ENCODE measurements around the gene WFS1. TPM values are rescaled to one million over a fixed set of nuclear protein-coding genes. Genes with fewer than 3 reads are reported as not detected.
A peak's percentile ranks its signal among the peaks of the same experiment; 100 is the strongest.

The WFS1 gene
- total and polyA plus RNA-seq, 2 of the 13 experiments (the other 11 are each of a cell fraction or from before 2014, with no cell fraction given) = 39.1 to 42.2 TPM

DNA sequence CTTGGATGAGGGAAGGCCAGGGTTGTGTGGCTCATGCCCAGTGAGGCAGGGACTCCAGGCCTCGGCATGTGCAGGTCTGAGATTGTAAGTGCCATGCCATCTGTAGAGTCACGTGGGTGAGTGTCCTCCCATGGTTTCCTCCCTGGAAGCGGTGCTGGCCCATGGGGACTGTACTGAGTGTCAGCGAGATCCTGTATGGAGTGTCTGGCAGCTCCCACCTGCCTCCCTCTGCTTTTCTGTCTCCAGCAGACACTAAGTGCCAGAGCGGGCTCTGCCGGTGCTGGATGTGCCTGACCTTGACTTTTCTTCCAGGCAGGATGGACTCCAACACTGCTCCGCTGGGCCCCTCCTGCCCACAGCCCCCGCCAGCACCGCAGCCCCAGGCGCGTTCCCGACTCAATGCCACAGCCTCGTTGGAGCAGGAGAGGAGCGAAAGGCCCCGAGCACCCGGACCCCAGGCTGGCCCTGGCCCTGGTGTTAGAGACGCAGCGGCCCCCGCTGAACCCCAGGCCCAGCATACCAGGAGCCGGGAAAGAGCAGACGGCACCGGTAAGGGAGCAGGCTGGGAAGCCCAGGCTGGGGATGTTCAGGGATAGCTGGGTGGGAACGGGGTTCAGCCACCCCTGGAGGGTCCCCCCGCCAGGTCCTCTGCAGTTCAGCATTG, 7.6 kb downstream of the WFS1 start (continued):
- no peak; the same call in 1 of the 2 replicates for TF ChIP-seq ZBTB4 (CRISPR knock-in tag; IDR thresholded peaks at IDR 0.05; ENCODE audit: borderline replicate concordance)
- TF ChIP-seq NR1H2 (CRISPR knock-in tag; IDR thresholded peaks at IDR 0.05; ENCODE audit: borderline replicate concordance, low read depth) = no peak
- no peak for TF ChIP-seq ZMAT5 (CRISPR knock-in tag; IDR thresholded peaks at IDR 0.05; ENCODE audit: borderline replicate concordance, low read depth)
- no peak for TF ChIP-seq CSRNP1 (CRISPR knock-in tag; IDR thresholded peaks at IDR 0.05)
- TF ChIP-seq THYN1 (CRISPR knock-in tag; IDR thresholded peaks at IDR 0.05; ENCODE audit: borderline replicate concordance, low read depth) = no peak
- no peak for TF ChIP-seq ZNF878 (CRISPR knock-in tag; IDR thresholded peaks at IDR 0.05)
- TF ChIP-seq FLYWCH1 (CRISPR knock-in tag; IDR thresholded peaks at IDR 0.05) = no peak
- no peak for TF ChIP-seq EED (CRISPR knock-in tag; IDR thresholded peaks at IDR 0.05)
- no peak for TF ChIP-seq MBNL3 (CRISPR knock-in tag; conservative IDR thresholded peaks at IDR 0.05)
- TF ChIP-seq SNAPC2 (CRISPR knock-in tag; IDR thresholded peaks at IDR 0.05) = no peak
- no peak for TF ChIP-seq ZNF556 (CRISPR knock-in tag; IDR thresholded peaks at IDR 0.05; ENCODE audit: borderline replicate concordance)
- no peak for TF ChIP-seq ZNF777 (CRISPR knock-in tag; IDR thresholded peaks at IDR 0.05)
- TF ChIP-seq ZNF343 (CRISPR knock-in tag; IDR thresholded peaks at IDR 0.05) = no peak
- TF ChIP-seq REPIN1 (CRISPR knock-in tag; IDR thresholded peaks at IDR 0.05; ENCODE audit: borderline replicate concordance, low read depth) = peak; percentile 32; the same call in 1 of the 2 replicates
- TF ChIP-seq ZNF598 (CRISPR knock-in tag; IDR thresholded peaks at IDR 0.05; ENCODE audit: borderline replicate concordance) = no peak
- no peak for TF ChIP-seq POGZ (CRISPR knock-in tag; IDR thresholded peaks at IDR 0.05)
- no peak for TF ChIP-seq ZNF691 (CRISPR knock-in tag; IDR thresholded peaks at IDR 0.05; ENCODE audit: borderline replicate concordance, low read depth)
- no peak for TF ChIP-seq ZNF207 (IDR thresholded peaks at IDR 0.05; ENCODE audit: borderline replicate concordance)
- TF ChIP-seq PAX8 (CRISPR knock-in tag; IDR thresholded peaks at IDR 0.05; ENCODE audit: borderline replicate concordance) = no peak
- TF ChIP-seq, protein P1, sequence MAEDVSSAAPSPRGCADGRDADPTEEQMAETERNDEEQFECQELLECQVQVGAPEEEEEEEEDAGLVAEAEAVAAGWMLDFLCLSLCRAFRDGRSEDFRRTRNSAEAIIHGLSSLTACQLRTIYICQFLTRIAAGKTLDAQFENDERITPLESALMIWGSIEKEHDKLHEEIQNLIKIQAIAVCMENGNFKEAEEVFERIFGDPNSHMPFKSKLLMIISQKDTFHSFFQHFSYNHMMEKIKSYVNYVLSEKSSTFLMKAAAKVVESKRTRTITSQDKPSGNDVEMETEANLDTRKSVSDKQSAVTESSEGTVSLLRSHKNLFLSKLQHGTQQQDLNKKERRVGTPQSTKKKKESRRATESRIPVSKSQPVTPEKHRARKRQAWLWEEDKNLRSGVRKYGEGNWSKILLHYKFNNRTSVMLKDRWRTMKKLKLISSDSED (CRISPR knock-in tag; IDR thresholded peaks at IDR 0.05) = no peak
